ENCODE results near the gene MSANTD1.

The MSANTD1 gene

DNA sequence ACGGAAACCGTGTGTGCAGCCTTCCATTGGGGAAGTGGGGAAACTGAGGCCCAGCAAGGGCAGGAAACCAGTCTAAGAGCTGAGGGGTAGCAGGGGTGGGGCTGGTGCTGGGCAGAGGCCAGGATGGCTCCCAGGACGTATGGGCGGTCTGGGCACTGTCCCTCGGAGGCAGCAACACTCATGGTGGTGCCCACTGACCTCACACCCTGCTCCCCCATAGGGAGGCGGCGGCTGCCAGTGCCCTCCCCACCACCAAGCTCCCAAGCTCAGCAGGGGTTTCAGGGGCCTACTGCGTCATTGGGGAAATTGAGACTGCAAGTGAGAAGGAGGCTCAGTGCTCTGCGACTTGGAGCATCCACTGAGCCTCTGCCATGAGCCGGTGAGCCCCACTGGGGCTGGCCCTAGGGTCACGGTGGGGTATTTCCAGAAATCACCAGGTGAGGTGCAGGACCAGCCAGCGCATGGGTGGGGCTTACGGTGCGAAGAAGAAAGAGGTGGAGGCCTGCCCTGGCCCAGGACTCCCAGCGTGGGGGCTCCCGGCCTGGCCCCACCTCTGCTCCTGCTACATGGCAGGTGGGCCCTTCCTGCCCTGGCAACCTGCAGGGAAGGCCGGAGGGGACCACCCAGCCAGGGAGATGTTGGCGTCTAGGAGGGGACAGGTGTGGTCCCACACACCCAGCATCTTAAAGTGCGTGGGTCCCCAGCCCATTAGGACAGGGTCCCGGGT is 915 bp downstream of the MSANTD1 start:
- no peak for DNase-seq

DNA sequence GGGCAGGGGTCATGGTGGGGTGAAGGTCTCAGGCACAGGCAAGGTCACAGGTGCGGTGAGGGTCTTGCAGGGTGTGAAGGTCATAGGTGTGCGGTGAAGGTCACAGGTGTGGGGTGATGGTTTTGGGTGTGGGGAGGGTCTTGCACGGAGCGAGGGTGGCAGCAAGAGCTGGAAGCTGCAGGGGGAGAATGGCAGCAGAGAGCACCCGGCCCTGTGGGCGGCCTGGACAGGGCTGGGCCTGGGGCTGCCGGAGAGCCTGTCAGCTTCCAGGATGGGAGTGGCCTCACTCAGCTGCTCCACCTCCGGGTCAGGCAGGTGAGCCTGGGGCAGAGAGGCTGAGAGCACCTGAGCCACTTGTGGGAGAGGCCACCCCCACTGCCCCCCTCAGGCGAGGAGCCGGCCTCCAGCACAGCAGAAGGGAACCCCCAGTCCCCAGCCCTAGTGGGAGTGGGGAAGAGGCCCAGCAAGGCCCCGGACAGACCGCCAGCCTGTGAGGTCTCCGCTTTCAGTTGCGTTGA is 1.5 kb downstream of the MSANTD1 start:
- DNase-seq = no peak

DNA sequence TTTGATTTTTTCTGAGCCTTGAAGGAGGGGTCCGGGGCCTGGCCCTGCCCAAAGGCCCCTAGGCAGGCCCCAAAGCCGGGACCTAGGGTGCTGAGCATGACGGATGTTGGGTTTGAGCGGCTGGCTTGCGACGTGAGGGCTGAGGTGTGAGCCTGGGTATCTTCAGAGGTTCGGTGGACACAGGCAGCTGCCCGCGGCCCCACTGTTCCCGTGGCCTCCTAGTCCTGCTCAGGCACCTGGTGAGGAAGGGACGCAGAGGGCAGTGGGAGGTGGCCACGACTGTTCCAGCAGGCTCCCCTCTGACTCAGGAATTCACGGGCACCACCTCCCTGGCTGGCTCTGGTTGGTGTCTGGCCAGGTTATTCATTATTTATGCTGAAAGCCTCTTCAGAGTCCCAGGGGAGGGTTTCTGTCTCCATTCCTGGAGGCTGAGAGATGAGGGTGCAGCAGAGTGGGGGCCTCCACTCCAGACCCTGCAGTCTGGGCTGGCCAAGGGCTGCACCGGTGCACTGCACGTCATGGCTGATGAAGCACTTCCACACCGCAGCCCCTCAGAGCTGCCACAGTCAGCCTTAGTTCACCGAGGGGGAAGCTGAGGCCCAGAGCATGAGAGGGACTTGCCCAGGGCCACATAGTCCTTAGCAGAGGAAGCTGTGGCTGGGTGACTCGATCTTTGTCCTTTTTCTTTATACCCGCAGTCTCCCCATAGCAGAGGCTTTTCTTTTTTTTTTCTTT is 2.2 kb downstream of the MSANTD1 start:
- no peak for DNase-seq

DNA sequence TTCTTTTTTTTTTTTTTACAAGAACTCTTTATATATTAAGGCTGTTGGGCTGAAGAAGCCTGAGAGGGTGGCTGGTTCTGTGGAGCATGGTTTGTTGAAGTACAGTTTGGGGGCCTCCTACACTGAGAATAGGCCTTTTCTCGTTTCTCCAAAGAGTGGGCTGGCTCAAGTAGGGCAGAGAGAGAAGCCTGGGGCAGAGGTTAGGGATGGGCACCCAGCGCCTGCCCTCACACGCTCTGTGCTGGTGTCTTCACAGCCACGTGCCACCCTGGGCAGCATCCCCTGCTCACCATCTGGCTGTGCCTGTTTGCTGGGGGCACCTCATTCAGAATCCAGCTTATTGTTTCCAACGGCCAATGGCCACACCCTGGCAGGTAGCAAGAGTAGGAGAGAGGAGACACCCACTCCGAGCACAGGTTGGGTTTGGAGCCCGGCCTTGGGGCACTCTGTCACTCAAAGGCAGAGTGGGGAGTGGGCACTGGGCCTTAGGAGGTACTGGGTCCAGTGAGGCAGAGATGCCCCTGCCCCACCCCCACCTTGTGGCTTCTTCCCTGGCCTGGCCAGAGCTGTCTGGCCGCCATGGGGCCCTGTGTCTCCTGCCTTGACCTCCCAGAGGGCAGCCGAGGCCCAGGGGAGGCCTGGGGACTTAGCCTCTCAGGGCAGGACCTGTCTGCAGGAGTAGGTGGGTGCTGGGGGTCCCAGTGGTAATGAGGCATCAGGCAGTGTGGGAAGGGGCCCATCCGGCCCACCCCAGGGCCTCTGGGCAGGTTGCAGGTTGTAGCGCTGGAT is 2.9 kb downstream of the MSANTD1 start:
- DNase-seq = no peak

DNA sequence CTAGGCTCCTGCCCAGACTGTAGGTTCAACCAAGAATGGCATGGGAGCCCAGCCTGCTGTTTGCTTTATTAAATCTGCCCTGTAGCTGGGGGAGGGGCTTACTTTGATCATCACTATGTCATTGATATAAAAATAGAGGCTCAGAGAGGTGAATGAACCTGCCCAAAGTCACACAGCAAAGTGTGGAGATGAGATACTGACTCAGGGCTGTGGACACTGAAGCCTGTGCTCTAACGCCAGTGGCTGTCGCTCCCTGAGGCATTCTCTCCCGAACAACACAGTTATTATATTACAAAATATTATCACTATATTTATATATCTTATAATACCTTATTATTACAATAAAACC is 3.5 kb downstream of the MSANTD1 start:
- no peak for DNase-seq

DNA sequence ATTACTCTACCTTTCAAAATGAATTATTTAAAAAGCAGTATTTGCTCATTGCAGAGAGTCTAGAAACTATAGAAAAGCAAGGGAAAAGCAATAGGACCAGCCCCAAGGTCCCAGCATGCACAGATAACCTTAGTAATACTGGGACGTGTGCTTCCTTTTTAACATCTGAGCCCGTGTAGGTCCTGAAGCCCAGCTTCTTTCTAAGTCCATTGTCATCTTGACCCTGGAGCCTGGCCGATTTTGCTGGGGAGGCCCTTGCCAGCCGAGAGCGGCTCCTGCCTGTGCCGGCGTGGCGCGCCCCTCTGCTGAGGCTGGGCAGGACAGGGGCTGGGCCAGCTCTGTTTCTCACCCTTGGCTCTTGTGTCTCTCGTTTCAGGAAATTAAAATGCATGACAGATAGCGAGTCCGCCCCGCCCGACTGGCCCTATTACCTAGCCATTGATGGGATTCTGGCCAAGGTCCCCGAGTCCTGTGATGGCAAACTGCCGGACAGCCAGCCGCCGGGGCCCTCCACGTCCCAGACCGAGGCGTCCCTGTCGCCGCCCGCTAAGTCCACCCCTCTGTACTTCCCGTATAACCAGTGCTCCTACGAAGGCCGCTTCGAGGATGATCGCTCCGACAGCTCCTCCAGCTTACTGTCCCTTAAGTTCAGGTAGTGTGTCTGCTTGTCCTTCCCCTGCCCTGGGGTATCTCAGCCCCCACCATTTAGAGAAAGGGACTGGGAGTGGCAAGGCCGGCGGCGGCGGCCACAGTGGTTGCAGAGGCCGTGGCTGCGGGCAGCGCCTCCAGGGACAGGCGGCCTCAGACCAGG is 4.1 kb downstream of the MSANTD1 start:
- DNase-seq = no peak

DNA sequence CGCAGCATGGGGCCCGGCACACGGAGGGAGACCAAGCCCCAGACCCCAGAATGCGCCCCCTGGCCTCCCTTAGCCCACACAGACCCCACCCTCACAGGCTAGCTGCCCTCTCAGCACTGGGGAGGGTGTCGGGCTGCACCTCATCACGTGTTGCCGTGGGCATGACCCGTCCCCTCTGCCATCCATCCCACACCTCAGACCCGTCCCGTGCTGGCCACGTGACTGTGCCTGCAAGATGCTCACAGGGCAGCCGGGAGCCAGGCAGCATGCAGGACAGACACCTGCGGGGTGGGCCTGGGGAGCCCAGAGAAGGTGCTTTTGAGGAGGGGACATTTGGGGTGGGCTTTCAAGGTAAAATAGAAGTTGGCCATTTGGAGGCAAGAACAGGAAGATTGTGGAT is 4.8 kb downstream of the MSANTD1 start:
- DNase-seq = no peak

DNA sequence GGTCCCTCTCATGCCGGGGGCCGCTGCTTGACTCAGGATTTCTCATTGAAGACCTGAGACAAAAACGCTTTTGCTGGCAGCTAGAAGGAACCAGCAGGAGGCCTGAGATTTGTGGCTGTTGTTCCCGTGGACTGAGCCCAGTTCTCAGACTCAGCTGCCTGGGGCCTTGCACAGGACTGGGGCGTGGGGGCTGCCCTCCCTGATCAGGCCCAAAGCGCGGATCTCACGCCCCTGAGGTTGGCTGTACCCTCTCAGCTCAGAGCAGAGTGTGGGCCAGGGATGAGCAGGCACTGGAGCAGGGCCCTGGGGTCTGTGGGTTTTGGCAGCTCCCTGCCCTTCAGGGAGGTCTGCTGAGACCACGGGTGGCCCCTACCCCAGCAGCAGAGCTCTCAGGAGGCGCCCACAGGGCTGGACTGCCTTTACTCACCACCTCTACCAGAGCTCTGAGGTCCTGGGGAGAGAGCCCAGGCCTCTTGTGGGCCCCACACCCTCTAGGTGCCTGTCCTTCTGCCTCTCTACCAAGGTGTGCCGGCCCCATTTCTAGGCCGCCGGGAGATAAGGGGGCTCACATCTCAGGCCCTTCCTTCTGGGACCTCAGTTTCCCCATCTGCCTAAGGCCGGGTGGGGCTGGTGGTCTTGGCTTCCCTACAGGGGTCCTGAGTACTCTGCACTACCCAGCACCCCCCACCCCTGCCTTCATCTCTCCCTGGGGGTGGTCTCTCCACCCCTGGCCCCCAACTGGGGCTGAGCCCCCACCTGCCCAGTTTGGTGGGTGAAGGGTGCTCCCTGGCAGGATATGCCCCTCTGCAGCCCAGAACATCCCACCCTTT is 5.6 kb downstream of the MSANTD1 start:
- DNase-seq = no peak

DNA sequence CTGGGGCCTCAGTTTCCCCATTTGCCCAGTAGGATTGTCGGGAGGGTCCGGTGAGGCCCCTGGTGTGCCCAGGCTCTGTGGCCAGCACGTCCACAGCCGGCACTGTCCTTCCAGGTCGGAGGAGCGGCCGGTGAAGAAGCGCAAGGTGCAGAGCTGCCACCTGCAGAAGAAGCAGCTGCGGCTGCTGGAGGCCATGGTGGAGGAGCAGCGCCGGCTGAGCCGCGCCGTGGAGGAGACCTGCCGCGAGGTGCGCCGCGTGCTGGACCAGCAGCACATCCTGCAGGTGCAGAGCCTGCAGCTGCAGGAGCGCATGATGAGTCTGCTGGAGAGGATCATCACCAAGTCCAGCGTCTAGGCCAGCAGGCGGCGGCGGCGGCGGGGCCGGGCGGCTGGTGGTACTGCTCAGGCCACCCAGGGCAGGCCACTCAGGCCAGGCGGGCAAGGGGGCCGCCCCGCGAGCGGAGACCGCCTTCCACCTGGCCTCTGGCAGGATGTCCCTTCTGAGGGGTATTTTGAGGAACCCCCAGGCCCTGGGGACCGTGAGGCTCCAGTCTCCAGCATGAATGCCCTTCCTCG is 6.7 kb downstream of the MSANTD1 start:
- DNase-seq = no peak

DNA sequence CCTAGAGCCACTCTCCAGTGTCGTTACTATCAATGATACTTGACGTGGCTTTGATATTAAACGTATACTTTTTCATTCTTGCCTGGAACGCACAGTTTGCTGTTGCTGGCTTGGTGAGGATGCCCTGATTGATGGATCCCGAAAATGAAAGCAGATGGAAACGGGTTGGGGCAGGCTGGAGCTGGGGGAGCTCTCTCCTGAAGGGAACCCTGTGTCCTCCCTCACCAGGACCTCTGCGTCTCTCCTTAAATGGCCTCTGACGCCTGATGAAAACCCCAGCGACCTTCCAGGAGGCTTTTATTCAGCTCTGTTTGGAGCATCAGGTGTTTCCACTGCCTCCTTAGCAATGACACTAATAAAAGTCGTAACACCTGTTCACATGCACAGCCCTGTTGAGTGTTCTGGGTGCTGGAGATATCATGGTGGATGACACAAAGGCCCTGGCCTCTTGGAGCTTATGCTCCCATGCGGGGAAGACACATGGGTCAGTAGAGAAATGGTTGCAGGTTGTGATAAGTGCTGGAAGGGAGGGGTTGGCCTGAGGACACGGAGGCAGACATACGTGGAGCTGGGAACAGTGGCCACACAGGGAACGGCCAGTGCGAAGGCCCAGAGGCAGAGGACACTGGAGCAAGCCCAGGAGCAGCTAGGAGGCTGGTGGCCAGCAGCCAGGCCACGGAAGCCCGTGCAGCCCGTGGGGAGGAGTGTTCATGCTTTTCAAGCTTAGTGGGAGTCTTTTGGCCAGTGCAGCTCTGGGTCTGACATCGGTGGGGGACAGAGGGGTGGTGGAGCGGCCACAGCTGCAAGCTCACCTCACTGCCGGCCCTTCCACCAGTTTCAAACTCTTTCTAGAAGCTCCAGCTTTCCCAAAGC is 7.5 kb downstream of the MSANTD1 start:
- DNase-seq = no peak

DNA sequence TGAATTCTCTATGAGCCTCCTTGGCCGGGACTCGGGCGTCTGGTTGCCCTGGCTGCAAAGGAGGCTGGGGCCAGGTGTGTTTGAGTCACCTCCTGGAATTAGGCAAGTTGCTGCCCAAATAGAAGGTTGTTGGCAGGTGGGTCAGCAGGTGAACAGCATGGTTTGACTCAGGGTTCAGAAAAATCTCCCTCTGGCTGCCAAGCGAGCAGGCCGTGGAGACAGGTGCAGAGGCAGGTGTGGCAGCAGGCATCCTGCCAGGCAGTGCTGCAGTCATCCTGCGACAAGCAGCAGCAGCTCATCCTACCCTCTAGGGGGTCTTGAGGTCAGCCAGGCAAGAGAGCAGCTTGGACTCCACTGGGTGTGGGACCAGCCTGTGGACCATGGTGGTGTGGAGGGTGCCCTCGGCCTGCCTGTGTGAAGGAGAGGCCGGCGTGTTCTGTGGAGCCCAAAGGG is 8.2 kb downstream of the MSANTD1 start:
- DNase-seq = no peak

DNA sequence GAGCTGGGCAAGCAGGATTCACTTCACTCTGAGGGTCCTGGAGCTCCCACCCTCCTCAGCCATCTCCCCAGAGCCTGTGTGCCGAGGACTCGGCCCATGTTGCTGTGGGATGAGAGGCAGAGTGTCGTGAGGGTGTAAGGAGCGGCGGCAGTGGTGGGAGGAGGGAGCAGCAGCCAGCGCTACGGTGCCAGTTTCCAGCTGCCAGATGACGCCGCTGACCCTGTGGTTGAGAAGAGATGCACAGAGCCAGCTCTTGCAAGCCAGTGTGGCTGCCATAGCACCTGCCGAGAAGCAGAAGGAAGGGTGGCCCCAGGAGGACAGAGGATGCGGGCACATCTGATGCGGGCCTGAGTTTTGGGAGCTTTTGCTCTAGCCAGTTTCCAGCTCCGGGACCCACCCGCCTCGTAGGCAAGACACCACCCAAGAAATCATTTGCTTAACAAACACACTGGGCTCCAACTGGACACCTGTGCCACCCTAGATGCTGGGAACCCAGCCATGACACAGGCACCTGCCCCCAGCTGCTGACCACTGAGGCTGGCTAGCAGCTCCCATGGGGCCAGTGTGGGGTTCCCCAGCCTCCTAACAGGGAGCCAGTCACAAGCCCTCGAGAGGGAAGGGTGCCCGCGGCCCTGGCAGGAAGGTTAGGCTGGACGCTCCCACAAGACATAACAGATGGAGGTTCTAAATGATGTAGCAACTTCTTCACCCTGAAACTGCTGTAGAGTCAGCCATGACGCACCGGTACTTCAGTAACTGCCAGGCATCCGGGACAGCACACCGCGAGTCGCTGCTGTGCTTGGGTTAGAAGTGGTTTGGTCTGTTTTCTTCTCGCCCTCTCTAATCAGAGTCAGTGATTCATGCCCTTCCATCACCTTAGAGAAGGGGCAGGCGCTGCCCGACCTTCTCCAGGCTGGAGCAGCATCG is 8.9 kb downstream of the MSANTD1 start:
- DNase-seq = no peak

DNA sequence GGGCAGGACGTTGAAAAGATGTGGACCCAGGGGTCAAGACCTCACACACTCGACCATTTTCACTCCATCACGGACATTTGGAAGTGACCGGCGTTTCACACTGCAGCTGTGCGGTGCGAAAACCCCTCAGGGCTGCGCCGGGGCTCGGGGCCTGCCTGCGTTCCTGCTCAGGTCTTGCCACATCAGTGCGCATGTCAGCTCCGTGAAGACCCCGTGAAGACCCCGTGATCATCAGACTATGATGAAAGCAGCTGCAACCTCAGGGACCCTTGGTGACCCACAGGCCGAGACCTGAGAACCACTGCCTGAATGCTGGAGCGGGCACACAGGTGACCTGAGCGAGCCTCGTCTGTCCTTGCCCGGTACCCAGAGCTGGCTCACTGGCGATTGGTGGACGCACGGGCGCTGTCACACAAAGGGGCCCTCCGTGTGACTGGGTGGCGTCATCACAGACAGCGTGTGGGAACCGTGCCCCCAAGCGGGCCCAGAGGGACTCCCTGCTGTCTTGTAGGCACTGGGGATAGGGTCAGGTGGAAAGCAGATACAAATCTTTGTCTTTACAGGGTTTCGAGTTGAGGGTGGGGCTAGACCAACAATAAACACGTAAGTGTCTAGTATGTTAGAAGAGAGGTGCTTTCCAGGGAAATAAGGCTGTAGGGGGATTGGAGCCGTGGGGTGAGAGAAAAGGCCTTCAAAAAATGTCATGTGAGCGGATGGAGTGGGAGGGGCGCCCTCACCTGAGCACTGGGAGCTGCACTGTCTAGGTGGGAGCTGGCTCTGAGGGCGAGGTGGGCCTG is 12.7 kb downstream of the MSANTD1 start:
- DNase-seq = no peak

DNA sequence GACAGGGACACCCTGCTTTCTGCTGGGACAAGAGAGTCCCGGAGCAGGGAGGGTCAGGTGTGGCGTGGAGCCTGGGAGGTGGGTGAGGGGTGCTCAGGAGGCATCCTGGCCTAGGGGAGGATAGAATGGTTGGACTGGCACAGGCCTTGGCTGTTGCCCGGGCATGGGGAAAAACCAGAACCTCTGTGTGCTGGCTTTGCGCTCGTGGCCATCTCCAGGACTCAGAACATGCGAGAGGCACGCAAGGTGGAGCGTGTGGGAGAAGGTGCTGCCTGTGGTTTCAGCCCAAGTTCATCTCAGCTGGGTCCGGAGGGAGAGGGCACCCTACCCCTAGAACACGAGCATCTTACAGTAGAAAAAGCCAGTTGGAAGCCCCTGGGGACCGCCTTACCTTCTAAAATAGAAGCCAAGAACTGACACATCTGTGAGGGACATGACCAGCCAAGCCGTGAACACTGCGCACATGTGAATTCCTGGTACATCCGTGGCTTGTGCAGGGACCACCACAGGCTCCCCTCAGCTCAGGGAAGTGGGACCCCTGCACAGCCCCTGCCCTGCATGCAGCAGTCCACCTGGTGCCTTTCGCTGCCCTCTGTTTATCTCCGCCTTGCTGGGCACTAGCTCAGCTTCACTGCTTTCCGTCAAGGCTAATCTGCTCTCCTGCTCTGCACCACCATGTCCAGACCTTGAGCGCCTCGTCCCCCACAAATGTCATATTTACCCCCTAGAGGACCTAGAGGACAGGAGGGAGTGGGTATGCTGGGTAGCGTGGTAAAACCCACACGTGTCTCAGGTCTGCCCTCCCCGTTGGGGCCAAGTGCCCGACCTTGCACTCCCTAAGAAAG is 13.5 kb downstream of the MSANTD1 start:
- no peak for DNase-seq

DNA sequence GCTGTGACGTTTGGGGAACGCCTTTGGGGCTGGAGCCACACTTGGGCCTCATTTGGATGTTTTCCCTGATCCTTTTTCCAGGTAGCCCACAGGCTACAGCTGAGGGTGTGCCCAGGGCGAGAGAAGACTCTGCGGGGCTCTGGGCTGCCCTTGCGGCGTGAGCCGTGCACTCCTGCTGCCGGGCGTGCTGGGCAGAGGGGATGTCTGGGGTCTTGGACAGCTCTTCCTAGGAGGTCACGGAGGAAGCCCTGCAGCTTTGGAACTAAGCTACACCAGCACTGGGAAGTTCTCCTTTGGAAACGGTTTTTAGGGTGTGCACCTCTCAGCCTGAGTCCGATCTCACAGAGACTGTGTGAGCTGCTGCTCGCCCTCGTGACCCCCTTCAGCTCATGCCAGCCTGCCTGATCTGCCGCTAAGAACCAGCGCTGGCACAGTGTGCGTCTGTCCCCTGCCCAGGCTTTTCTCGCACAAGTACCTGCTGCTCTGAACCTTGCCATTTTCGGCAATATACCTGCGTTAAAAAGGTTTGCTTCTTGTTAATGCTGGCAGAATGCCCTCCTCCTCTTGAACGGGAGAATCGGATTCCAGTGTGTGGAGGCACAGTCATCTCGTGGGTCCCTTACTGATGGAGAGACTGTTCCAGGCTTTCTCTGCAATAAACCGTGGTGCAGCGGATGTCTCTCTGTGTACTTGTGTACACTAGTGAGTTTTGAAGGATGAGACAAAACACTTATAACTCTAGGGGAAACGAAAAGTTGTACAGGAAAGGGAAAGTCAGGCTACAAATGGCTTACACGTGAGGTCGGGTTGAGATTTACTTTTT is 14.3 kb downstream of the MSANTD1 start:
- no peak for DNase-seq

DNA sequence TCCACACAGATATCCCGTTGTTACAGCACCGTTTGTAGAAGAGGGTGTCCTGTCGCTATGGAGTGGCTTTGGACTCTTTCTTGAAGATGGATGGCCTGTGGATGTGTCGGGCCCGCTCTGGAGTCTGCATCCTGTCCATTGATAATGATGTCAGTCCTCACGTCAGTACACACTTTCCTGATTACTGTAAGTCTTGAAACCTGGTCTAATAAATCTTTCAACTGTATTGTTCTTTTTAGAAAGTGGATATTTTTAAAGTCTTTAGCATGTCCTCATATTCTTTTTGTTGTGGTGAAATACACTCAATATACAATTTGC is 14.9 kb downstream of the MSANTD1 start:
- DNase-seq = no peak

DNA sequence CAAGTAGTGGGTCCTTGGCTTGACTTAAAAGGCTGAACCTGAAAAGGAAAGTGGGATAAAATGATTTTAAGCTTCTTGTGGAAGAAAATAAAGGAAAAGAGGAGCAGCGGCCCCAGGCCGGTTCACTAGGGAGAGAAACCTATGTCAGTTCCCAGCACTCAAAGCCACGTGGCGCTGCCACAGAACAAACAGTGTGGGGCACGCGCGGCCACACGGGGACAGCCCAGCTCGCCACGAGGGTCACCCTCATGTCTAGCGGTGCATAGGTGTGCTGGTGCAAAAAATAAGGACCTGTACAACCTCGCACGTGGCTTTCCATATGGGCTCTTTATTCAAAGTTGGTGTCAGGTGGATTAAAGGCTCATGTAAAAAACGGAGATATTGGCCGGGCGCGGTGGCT is 17.1 kb downstream of the MSANTD1 start:
- no peak for DNase-seq

Data from GOT3 (cell line).